Left renal cortex interstitium (tissue), 4 donors: ENCODE data around the gene MGAT4A. TPM values are rescaled to one million over a fixed set of nuclear protein-coding genes. Genes with fewer than 3 reads are reported as not detected.
A peak's percentile ranks its signal among the peaks of the same experiment; 100 is the strongest.
"Not testable (repeated sequence)": the region's sequence is repeated elsewhere in the genome, so short reads cannot be mapped to it uniquely, and the experiment has no call there.

Experiments
- DNase-seq, 4 donors: peaks; one replicate each; pipeline ENCODE4 v3.0.0-alpha.2; 2013; ENCODE audit warnings: low read depth in 4 of 4, low spot score in 2 of 4, missing footprints in 1 of 4
- polyA plus RNA-seq, 4 donors: library from polyadenylated mRNA; unstranded; fragments of 120-200 nt; gene quantifications; one replicate each; pipeline ENCODE4 v1.2.1, GENCODE V29; 2013; ENCODE audit not compliant: insufficient read length in 4 of 4

The MGAT4A gene
- polyA plus RNA-seq, 4 donors: 23.1 to 35.9 (median 29.2) TPM

- DNase-seq: no peak
These were observed 29.1 kb upstream of the MGAT4A start for GRCh38 chr2:98759827-98760625.

DNA sequence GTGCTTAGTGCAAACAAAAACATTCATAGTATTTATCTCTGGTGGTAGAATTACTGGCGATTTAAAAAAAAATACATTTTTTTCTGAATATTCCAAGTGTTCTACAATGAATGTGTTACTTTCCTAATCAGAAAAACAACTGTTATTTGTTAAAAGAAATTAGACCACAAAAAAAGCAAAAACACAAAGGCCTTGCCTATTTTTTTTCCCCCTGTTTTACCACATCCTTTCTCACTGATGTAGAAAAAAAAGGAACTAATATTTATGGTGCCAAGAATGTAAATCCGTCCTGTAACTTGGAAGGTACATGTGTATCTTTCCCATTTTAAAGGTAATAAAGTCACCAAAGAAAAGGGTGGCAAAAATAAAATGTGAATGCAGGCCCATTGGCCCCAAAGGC, 28.4 kb upstream of the MGAT4A start:
- no peak for DNase-seq

DNA sequence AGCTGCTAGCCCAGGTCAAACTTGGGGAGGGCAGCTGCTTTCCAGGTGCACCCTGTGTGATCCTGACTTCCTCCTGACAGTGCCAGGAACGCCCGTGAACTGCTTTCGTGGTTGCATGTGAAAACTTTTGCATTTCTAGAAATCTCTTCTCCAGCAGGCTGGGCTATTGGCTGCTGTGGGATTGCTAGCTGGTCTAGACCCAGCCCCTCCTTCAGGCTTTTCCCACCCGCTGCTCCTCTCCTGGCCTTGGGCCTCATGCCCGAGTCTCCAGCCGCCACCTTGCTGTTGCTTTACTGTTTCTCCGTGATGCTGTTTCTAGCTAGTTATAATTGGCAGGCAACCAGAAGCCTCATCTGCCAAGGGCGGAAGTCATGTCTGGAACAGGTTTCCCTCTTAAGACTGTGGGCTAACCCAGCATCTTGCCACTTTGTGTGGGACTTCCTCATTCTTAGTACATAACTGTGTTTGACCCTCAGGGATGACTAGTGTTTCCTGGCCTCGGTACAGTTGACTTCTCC, 27.0 kb upstream of the MGAT4A start:
- DNase-seq: no peak

- DNase-seq: no peak
These were observed 22.9 kb upstream of the MGAT4A start for GRCh38 chr2:98753801-98754200.

- DNase-seq: not testable (repeated sequence)
These were observed 21.8 kb upstream of the MGAT4A start for GRCh38 chr2:98752711-98753110.

GRCh38 chr2:98751748-98752147, 20.8 kb upstream of the MGAT4A start:
- no peak for DNase-seq

GRCh38 chr2:98750593-98751282, 19.8 kb upstream of the MGAT4A start:
- no peak for DNase-seq

DNA sequence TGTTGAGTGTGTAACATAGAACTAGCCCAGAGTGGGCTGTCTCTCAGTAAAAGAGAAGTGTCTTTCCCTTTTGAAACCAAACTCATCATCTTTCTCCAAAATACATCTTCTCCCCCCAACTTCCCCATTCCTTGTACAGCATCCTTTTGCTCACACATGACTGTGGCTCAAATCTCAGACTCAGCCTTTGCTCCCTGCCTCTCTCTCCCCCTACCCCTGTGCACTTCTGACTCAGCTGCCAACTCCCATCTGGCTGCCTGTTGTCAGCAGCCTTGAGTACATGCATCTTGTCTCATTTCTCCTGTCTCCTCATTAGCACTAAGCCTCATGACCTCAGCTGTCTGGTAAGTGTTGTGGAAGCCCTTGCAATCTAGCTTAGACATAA, 18.1 kb upstream of the MGAT4A start:
- no peak for DNase-seq

DNA sequence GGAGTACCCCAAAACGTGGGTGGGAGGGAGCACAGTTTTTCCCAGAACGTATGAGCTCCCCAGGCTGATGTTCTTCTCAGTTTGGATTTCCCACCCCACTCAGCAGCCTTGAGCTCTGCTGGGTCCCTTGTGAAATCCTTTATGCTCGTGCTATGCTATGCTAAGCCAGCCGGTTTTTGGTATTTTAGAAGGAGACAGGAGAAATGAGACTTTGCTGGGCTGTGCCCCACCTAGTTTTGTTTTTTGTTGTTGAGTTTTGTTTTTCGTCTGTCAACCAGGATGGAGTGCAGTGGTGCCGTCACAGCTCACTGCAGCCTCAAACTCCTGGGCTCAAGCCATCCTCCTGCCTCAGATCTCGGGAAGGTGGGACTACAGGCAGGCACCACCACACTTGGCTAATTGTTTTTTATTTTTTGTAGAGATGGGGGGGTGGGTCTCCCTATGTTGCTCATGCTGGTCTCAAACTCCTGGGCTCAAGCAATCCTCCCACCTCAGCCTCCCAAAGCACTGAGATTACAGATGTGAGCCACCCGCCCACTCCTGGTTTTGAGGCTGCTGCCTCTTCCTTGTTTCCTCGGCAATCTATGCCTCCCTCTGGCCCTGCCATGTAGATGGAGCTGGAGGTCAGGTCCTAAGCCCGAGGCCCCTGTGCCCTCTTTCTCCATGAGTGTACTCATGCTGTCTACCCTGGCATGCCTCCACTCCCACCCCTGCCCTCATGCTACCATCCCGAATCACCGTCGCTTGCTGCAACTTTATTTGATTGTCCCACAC, 17.5 kb upstream of the MGAT4A start:
- DNase-seq: no peak

- DNase-seq: no peak
These were observed 17.0 kb upstream of the MGAT4A start for GRCh38 chr2:98747888-98748287.

DNA sequence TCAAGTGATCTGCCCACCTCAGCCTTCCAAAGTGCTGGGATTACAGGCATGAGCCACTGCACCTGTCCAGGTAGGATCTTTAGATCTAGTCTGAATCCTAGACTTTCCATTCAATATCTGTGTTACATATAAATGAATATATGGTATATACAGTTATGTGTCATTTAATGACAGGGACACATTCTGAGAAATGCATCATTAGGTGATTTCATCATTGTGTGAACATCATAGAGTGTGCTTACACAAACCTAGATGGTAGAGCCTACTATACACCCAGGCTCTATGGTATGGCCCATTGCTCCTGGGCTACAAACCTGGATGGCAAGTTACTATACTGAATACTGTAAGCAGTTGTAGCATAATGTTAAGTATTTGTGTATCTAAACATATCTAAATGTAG, 15.5 kb upstream of the MGAT4A start:
- no peak for DNase-seq

- DNase-seq: no peak
These were observed 13.7 kb upstream of the MGAT4A start for GRCh38 chr2:98744595-98744994.

- no peak for DNase-seq
These were observed 12.9 kb upstream of the MGAT4A start for GRCh38 chr2:98743835-98744234.

GRCh38 chr2:98739020-98739419, 8.1 kb upstream of the MGAT4A start:
- no peak for DNase-seq

DNA sequence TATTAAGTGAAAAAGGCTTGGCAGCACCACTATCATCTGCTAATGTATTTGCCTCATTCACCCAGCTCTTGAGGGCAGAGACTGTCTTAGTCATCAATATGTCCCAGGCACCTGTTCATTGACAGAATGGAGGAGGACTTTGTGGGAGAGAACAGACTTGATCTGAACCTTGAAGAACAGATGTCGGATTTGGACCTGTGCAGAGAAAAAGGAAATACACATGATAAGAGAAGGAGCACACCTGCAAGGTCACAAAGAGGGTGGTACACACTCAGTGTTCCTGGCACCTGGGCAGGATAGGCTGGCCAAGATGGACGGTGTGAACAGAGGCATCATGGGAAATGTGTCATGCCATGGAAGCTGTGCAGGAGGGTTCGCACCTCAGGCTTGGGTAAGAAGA, 7.4 kb upstream of the MGAT4A start:
- DNase-seq: no peak

DNA sequence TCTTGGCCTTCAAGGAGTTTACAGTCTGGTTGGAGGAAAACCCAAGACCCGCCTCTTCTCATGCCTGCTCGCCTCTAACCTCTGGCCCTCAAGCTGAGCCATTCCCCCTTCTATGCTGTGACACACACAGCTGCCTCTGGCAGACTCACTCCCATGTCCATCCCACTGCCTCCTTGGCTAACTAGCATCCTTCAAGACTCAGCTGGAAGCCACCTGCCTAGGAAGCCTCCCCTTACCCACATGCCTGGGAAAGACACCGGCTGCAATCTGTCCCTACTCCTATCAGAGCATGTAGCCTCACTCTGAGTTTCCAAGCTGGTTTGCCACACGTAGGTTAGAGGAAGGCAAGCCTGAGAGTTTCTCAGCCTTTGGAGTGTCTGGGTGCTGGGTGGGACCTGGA, 6.9 kb upstream of the MGAT4A start:
- no peak for DNase-seq

DNA sequence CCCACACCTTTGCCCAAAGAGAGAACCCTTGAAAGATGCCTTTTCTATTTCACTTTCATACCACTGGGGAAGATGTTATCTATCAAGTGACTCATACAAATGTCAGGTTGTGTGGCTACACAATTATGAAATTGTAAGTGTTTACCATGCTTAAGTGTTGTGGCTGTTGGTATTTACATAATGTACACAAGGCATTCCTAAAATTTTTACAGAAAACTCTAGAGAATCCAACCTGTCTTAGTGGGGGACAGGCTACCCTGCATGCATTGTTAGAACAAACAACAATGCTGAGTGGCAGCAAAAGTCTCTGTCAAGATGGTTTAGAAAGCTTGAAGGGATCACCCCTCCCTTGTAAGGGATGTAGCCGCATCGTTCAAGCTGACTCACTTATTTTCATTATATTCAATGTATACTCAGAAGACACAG, 5.5 kb upstream of the MGAT4A start:
- no peak for DNase-seq

- DNase-seq: no peak
These were observed 3.9 kb upstream of the MGAT4A start for GRCh38 chr2:98734823-98735260.

- no peak for DNase-seq
These were observed 3.2 kb upstream of the MGAT4A start for GRCh38 chr2:98734162-98734561.

DNA sequence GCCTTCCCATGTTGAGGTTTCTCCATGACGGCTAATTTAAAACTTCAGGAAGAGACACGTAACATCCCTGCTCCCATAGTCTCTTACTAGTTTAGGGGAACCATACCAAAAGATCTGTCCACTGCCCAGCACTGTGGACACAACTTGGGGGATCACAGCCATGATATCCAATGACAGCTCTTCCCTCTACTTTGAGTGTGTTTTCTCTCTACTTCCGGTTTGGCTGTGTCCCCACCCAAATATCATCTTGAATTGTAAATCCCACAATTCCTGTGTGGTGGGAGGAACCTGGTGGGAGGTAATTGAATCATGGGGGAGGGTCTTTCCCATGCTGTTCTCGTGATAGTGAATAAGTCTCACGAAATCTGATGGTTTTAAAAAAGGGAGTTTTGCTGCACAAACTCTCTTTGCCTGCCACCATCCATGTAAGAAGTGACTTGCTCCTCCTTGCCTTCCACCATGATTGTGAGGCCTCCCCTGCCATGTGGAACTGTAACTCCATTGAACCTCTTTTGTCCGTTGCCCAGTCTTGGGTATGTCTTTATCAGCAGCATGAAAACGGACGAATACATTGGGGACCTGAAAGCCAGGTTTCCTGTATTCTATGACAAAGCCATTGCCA, 1.6 kb upstream of the MGAT4A start:
- DNase-seq: no peak

DNA sequence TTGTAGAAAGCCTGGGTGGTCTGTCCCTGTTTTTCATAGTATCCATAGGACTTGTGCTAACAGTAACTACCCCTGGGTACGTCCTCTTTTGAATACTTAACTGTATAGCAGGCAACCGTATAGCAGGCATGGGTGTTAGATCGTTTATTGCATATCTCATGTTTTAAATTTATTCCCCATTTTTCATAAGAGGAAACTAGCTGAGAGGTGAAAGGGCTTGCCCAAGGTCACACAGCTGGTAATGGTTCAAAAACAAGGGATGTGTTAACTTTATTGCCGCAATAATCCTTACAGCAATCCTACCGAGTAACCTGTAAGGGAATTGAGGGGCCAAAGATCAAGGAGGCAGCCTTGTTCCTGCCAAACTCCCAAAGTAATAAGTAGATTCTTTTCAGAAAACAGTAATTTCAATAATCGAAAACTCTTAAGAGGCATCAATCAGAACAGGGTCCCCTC, 990 bp upstream of the MGAT4A start:
- peak in 2 of 4 donors; percentile 3 to 28 for DNase-seq
